ENCODE data around the gene CALML4.

GRCh38 chr15:68228143-68228970 lies 23.2 kb upstream of the CALML4 start:
- TF ChIP-seq POLR2A (IDR thresholded peaks at IDR 0.05) (no peak), CTCF (IDR thresholded peaks at IDR 0.05) (no peak)
